Measurements from ENCODE around the gene EPS15. TPM values are rescaled to one million over a fixed set of nuclear protein-coding genes. Genes with fewer than 3 reads are reported as not detected.

Gene EPS15
- total and polyA plus RNA-seq, 2 of the 8 experiments (the other 6 are each of a cell fraction or from before 2014, with no cell fraction given), result 15.9 to 57.2 TPM

DNA sequence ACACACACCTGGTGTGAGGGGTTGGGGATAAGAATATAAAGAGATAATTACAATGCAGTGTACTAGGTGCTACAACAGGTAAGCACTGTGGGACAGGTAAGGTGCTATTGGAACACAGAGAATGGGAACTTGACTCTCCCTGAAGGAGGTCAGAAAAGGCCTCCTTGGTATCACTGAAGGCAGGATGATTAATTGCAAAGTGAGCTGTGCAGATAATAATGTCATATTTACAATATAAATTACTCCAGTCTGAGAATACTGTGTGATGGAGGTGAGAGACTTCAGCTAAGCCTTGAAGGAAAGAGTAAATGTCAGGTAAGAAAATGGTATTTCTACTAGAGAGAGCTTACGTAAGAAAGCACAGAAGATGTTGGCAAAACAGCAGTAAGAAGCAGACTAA lies 91.6 kb downstream of the EPS15 start:
- no peak overlapping the region for H2BK5ac ChIP-seq (ENCODE audit: low read depth, low read length)
- H4K8ac ChIP-seq (ENCODE audit: extremely low read depth, insufficient read depth, low read length), result no peak overlapping the region
- H3K56ac ChIP-seq (replicated peaks; ENCODE audit: insufficient read length, low read depth, low read length), result no peak overlapping the region
- no peak overlapping the region for H4K91ac ChIP-seq (replicated peaks; ENCODE audit: insufficient read length, low read length)
- 90% methylated on average over 1 of the region's 1 CpG; no CpG with 5 or more reads in 1 of the 2 experiments for WGBS, 2 experiments (ENCODE audit: extremely low coverage in 1 of 2, insufficient coverage in 1 of 2, insufficient read length in 1 of 2, insufficient replicate concordance in 2 of 2, low coverage in 1 of 2, low lambda C conversion rate in 2 of 2, missing lambda C conversion rate in 1 of 2)
- ChIA-PET CTCF (ENCODE audit: partially characterized antibody) (no interaction called here), POLR2A (ENCODE audit: partially characterized antibody) (interaction anchor here (0.5 to 1.3 kb wide), 2 partner anchors 8 to 113 kb away, joined by 3 read pairs; no protein-coding TSS in a partner anchor)
- no peaks in the 10 kb centered on the region; a peak in 1 of 8 replicates for H3K36me3 ChIP-seq (ENCODE audit: control insufficient read depth in 2 of 4, insufficient read depth in 4 of 4, low read length in 3 of 4)
- H4K20me1 ChIP-seq (replicated peaks in 1 of 2; ENCODE audit: control insufficient read depth in 1 of 2, insufficient read depth in 2 of 2, low read length in 2 of 2), result no peaks in the 10 kb centered on the region
- no peak overlapping the region for H2BK12ac ChIP-seq (ENCODE audit: low read depth, low read length)
- H3K4me3 ChIP-seq (ENCODE audit: extremely low read depth in 1 of 4, insufficient read depth in 2 of 4, low read depth in 3 of 4, low read length in 4 of 4), result no peak overlapping the region
- H2BK15ac ChIP-seq (ENCODE audit: low read length), result no peak overlapping the region
- no peak overlapping the region for H2AK5ac ChIP-seq (ENCODE audit: low read depth, low read length)
- H3K23me2 ChIP-seq (ENCODE audit: low read depth, low read length), result no peaks in the 10 kb centered on the region
- H3K9me3 ChIP-seq (ENCODE audit: insufficient read depth in 2 of 2, low read depth in 1 of 2, low read length in 1 of 2), result no peaks in the 10 kb centered on the region
- H2BK20ac ChIP-seq (ENCODE audit: low read length), result no peak overlapping the region
- no peak overlapping the region for H3K4ac ChIP-seq (replicated peaks; ENCODE audit: insufficient read length, low read depth, low read length)
- no peaks in the 10 kb centered on the region for H3K27me3 ChIP-seq (replicated peaks in 1 of 4; ENCODE audit: control insufficient read depth in 3 of 4, extremely low read depth in 1 of 4, insufficient read depth in 3 of 4, low read length in 3 of 4)
- H3K18ac ChIP-seq (ENCODE audit: extremely low read depth, low read length), result no peak overlapping the region
- no peak overlapping the region for H2BK120ac ChIP-seq (replicated peaks; ENCODE audit: low read depth, low read length)
- H3K27ac ChIP-seq (ENCODE audit: low read depth, low read length), result no peak overlapping the region
- no peaks in the 10 kb centered on the region for H3K79me1 ChIP-seq (ENCODE audit: low read depth, low read length)
- H3K9ac ChIP-seq (replicated peaks in 1 of 4; ENCODE audit: extremely low read depth in 1 of 4, low read depth in 3 of 4, low read length in 3 of 4), result no peak overlapping the region
- H3K79me2 ChIP-seq (ENCODE audit: control insufficient read depth in 1 of 2, insufficient read depth in 2 of 2, low read length in 2 of 2), result no peaks in the 10 kb centered on the region
- no peak overlapping the region for H3K14ac ChIP-seq (ENCODE audit: insufficient read length)
- H3K4me2 ChIP-seq (ENCODE audit: insufficient read depth in 1 of 2, low read depth in 2 of 2, low read length in 2 of 2), result no peak overlapping the region
- DNase-seq (ENCODE audit: low read depth in 1 of 2, low spot score in 2 of 2) (no peak), FAIRE-seq (no peak)
- H3K4me1 ChIP-seq (replicated peaks in 1 of 4; ENCODE audit: control insufficient read depth in 3 of 4, insufficient read depth in 4 of 4, low read length in 3 of 4), result peaks cover 0 to 7% (median 6%) of the 10 kb centered on the region in 4 experiments; a peak in 4 of 7 replicates
- H4K5ac ChIP-seq (ENCODE audit: insufficient read length, low read depth, low read length), result no peak overlapping the region
- no peak overlapping the region for H3K23ac ChIP-seq (ENCODE audit: insufficient read length)
- H2AFZ ChIP-seq (ENCODE audit: low read length), result no peak overlapping the region
- no peak for TF ChIP-seq SIN3A (conservative IDR thresholded peaks at IDR 0.05 in 1 of 2, IDR thresholded peaks at IDR 0.05 in 1 of 2; ENCODE audit: low read depth in 1 of 2, low read length in 2 of 2)
- no peak for TF ChIP-seq POLR2A (IDR thresholded peaks at IDR 0.05; ENCODE audit: control extremely low read depth in 1 of 2, low read depth in 2 of 2, low read length in 2 of 2)
- no peak for TF ChIP-seq SUZ12 (IDR thresholded peaks at IDR 0.05; ENCODE audit: low read length)
- TF ChIP-seq, protein P1, sequence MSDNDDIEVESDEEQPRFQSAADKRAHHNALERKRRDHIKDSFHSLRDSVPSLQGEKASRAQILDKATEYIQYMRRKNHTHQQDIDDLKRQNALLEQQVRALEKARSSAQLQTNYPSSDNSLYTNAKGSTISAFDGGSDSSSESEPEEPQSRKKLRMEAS (IDR thresholded peaks at IDR 0.05), result no peak
- TF ChIP-seq CHD1 (IDR thresholded peaks at IDR 0.05; ENCODE audit: low read depth, low read length), result no peak
- TF ChIP-seq KDM4A (IDR thresholded peaks at IDR 0.05; ENCODE audit: low read depth, low read length, severe bottlenecking), result no peak
- TF ChIP-seq KDM5A (IDR thresholded peaks at IDR 0.05; ENCODE audit: low read length), result no peak
- no peak for TF ChIP-seq HDAC6 (IDR thresholded peaks at IDR 0.05; ENCODE audit: low read depth, low read length)
- TF ChIP-seq HDAC2 (IDR thresholded peaks at IDR 0.05; ENCODE audit: borderline replicate concordance in 1 of 2, low read depth in 2 of 2, low read length in 2 of 2), result no peak
- no peak for TF ChIP-seq SIRT6 (IDR thresholded peaks at IDR 0.05; ENCODE audit: low read length)
- TF ChIP-seq BCL11A (IDR thresholded peaks at IDR 0.05; ENCODE audit: low read depth in 2 of 2, low read length in 2 of 2), result no peak
- no peak for TF ChIP-seq TBP (IDR thresholded peaks at IDR 0.05; ENCODE audit: low read depth, low read length)
- no peak for TF ChIP-seq POU5F1 (IDR thresholded peaks at IDR 0.05; ENCODE audit: low read depth, low read length)
- TF ChIP-seq CBX5 (IDR thresholded peaks at IDR 0.05; ENCODE audit: low read depth, low read length), result no peak
- no peak for TF ChIP-seq SRF (IDR thresholded peaks at IDR 0.05; ENCODE audit: low read depth, low read length)

Measured in H1 (cell line).